MM.1S (cell line): Measurements from ENCODE around the gene ATP13A1.

Experiments
- CTCF ChIP-seq: fragments of 300-600 bp; sonication (generic); IDR thresholded peaks from 2 replicates; pipeline ENCODE4 v1.5.1; 2016; ENCODE audit warnings: antibody characterized with exemption, low read length, mixed read lengths
- EZH2 ChIP-seq: fragments of 300-600 bp; sonication (generic); optimal IDR thresholded peaks from 2 replicates; pipeline ENCODE3; 2017; ENCODE audit warnings: low read depth, mild to moderate bottlenecking, antibody characterized with exemption, low read length, mixed read lengths
- EZH2phosphoT487 ChIP-seq: fragments of 300-600 bp; sonication (generic); IDR thresholded peaks from 2 replicates; pipeline ENCODE4 v1.6.1; 2018; ENCODE audit warnings: antibody characterized with exemption, low read length

GRCh38 chr19:19635313-19635702 is 28.2 kb downstream of the ATP13A1 start:
- TF ChIP-seq EZH2 (no peak), CTCF (no peak), EZH2phosphoT487 (no peak)
